HCT116 (cell line): ENCODE measurements around the gene E4F1. TPM values are rescaled to one million over a fixed set of nuclear protein-coding genes. Genes with fewer than 3 reads are reported as not detected.

Experiments used
- ATAC-seq: fragments of 200-7000 bp; cut with Tn5 transposase; 2 replicates; pipeline ENCODE4 v1.9.1; 2020; ENCODE audit warnings: mild to moderate bottlenecking, moderate library complexity
- BruUV-seq: library from RNA; stranded (reverse); fragments of 400-500 nt; replicated peaks from 2 replicates; lab custom pipeline; 2021; lab: Mats Ljungman, UMichigan
- CTCF ChIA-PET: fragments of 300-600 bp; sonication (Branson Sonifier 250); formaldehyde crosslinking; loops from one replicate; lab custom pipeline; 2021; ENCODE audit warnings: antibody characterized with exemption; lab: Charles Lee
- POLR2A ChIA-PET: fragments of 300-600, 350-600 bp; sonication (Branson Sonifier 250); formaldehyde crosslinking; loops from one replicate; lab custom pipeline; 2021; ENCODE audit warnings: antibody characterized with exemption; lab: Charles Lee
- RAD21 ChIA-PET, 2 experiments: fragments of 300-600 bp; sonication (Branson Sonifier 250); formaldehyde crosslinking; loops; one replicate each; lab custom pipeline; 2023; ENCODE audit warnings: low total read pairs in 2 of 2; ENCODE audit not compliant: uncharacterized antibody in 2 of 2, unreplicated experiment in 2 of 2, low non-redundant PET in 1 of 2; lab: Charles Lee
- DNase-seq: peaks from one replicate; pipeline ENCODE4 v3.0.0-alpha.2; 2010; ENCODE audit warnings: low read depth, low spot score
- H2AFZ ChIP-seq: fragments of 200-600 bp; shearing (Covaris generic), sonication (generic); 2 replicates; pipeline ENCODE4 v1.6.1; 2017; ENCODE audit warnings: low read depth, mixed run types, mixed read lengths, antibody characterized with exemption, low read length; ENCODE audit not compliant: poor library complexity, severe bottlenecking
- H3K27ac ChIP-seq: 2 replicates; pipeline ENCODE4 v1.5.1; 2012; ENCODE audit warnings: low read depth, low read length
- H3K27me3 ChIP-seq: fragments of 200-600 bp; sonication (generic); 2 replicates; pipeline ENCODE4 v1.6.1; 2016; ENCODE audit warnings: mixed run types, low read length, mixed read lengths; ENCODE audit not compliant: insufficient read depth
- H3K36me3 ChIP-seq, 2 experiments: fragments of 200-500 bp in 1 of 2; fragments of 200-600 bp in 1 of 2; sonication (Bioruptor generic) in 1 of 2; sonication (generic) in 1 of 2; 2 replicates each; pipeline versions ENCODE4 v1.5.1 to v1.6.1; 2014 to 2016; ENCODE audit warnings: low read length in 2 of 2, inconsistent platforms in 1 of 2, mixed read lengths in 1 of 2, mixed run types in 1 of 2; ENCODE audit not compliant: insufficient read depth in 2 of 2, control insufficient read depth in 1 of 2
- H3K4me1 ChIP-seq, 2 experiments: fragments of 200-600 bp in 1 of 2; sonication (generic) in 1 of 2; 2 replicates each; pipeline versions ENCODE4 v1.5.1 to v1.6.1; 2012 to 2017; ENCODE audit warnings: low read length in 2 of 2, inconsistent platforms in 1 of 2, mild to moderate bottlenecking in 1 of 2, mixed read lengths in 1 of 2, mixed run types in 1 of 2, moderate library complexity in 1 of 2; ENCODE audit not compliant: insufficient read depth in 2 of 2, control insufficient read depth in 1 of 2
- H3K4me2 ChIP-seq: fragments of 200-600 bp; sonication (generic); 2 replicates; pipeline ENCODE4 v1.6.1; 2017; ENCODE audit warnings: mixed run types, low read length, mixed read lengths
- H3K4me3 ChIP-seq, 2 experiments: fragments of 200-600 bp in 1 of 2; sonication (generic) in 1 of 2; replicated peaks in 1 of 2; 2 replicates each; pipeline ENCODE4 v1.5.1; 2011 to 2016; ENCODE audit warnings: low read length in 2 of 2, control low read depth in 1 of 2, low read depth in 1 of 2, mild to moderate bottlenecking in 1 of 2, mixed read lengths in 1 of 2, mixed run types in 1 of 2
- H3K79me2 ChIP-seq: fragments of 200-600 bp; sonication (generic); 2 replicates; pipeline ENCODE4 v1.6.1; 2017; ENCODE audit warnings: mild to moderate bottlenecking, mixed run types, low read length, moderate library complexity, mixed read lengths; ENCODE audit not compliant: insufficient read depth
- H3K9ac ChIP-seq: fragments of 200-600 bp; sonication (generic); 2 replicates; pipeline ENCODE4 v1.6.1; 2016; ENCODE audit warnings: low read length, mixed read lengths
- H3K9me2 ChIP-seq: fragments of 200-600 bp; sonication (generic), shearing (Covaris generic); 2 replicates; pipeline ENCODE4 v1.6.1; 2017; ENCODE audit warnings: mixed run types, mild to moderate bottlenecking, moderate library complexity; ENCODE audit not compliant: insufficient read depth
- H3K9me3 ChIP-seq, 2 experiments: fragments of 200-500 bp in 1 of 2; fragments of 200-600 bp in 1 of 2; sonication (Bioruptor generic) in 1 of 2; sonication (generic) in 1 of 2; 2 replicates each; pipeline ENCODE4 v1.6.1; 2014 to 2017; ENCODE audit warnings: low read length in 2 of 2, mixed read lengths in 2 of 2, inconsistent platforms in 1 of 2, low read depth in 1 of 2, mild to moderate bottlenecking in 1 of 2, mixed run types in 1 of 2, moderate library complexity in 1 of 2; ENCODE audit not compliant: control insufficient read depth in 1 of 2, insufficient read depth in 1 of 2
- H4K20me1 ChIP-seq: fragments of 200-600 bp; sonication (generic), shearing (Covaris generic); 2 replicates; pipeline ENCODE4 v1.6.1; 2017; ENCODE audit warnings: mixed run types, mild to moderate bottlenecking, moderate library complexity; ENCODE audit not compliant: insufficient read depth
- CEBPB ChIP-seq: IDR thresholded peaks from 2 replicates; pipeline ENCODE4 v1.6.1; 2012; ENCODE audit warnings: low read depth
- ELF1 ChIP-seq: IDR thresholded peaks from 2 replicates; pipeline ENCODE4 v1.6.1; 2012; ENCODE audit warnings: low read depth, borderline replicate concordance
- FOSL1 ChIP-seq: IDR thresholded peaks from 2 replicates; pipeline ENCODE4 v1.6.1; 2012; ENCODE audit warnings: low read depth
- SP1 ChIP-seq: IDR thresholded peaks from 2 replicates; pipeline ENCODE4 v1.6.1; 2012; ENCODE audit warnings: low read depth
- TCF7L2 ChIP-seq: IDR thresholded peaks from 2 replicates; pipeline ENCODE4 v1.7.0; 2011; ENCODE audit warnings: borderline replicate concordance, inconsistent platforms; ENCODE audit not compliant: insufficient read depth, insufficient read length; ENCODE audit errors: extremely low read depth
- ZFX ChIP-seq: fragments of 450-650 bp; IDR thresholded peaks from 2 replicates; pipeline ENCODE4 v1.6.1; 2017
- intact Hi-C: fragments of 100-400 bp; cut with micrococcal nuclease; formaldehyde crosslinking; loops from 2 replicates; pipeline ENCODE4 v1.10.0; 2022
- total RNA-seq: library from RNA; stranded (reverse); gene quantifications from one replicate; pipeline ENCODE4 v1.2.1, GENCODE V29; 2021; ENCODE audit not compliant: unreplicated experiment
- TF ChIP-seq, protein P1 (sequence below): IDR thresholded peaks from 2 replicates; pipeline ENCODE4 v1.6.1; 2012; ENCODE audit warnings: low read depth
- TF ChIP-seq, protein P2 (sequence below): IDR thresholded peaks from 2 replicates; pipeline ENCODE4 v1.6.1; 2012

Gene E4F1
- total RNA-seq, 1 experiment from 2014 or later: 40.7 TPM

GRCh38 chr16:2273484-2273883 is 50.1 kb downstream of the E4F1 start:
- BruUV-seq: no TSS peak
- TF ChIP-seq ELF1 (no peak), FOSL1 (no peak), CEBPB (no peak), ZFX (no peak), SP1 (no peak), TCF7L2 (no peak)
- TF ChIP-seq, protein P1, sequence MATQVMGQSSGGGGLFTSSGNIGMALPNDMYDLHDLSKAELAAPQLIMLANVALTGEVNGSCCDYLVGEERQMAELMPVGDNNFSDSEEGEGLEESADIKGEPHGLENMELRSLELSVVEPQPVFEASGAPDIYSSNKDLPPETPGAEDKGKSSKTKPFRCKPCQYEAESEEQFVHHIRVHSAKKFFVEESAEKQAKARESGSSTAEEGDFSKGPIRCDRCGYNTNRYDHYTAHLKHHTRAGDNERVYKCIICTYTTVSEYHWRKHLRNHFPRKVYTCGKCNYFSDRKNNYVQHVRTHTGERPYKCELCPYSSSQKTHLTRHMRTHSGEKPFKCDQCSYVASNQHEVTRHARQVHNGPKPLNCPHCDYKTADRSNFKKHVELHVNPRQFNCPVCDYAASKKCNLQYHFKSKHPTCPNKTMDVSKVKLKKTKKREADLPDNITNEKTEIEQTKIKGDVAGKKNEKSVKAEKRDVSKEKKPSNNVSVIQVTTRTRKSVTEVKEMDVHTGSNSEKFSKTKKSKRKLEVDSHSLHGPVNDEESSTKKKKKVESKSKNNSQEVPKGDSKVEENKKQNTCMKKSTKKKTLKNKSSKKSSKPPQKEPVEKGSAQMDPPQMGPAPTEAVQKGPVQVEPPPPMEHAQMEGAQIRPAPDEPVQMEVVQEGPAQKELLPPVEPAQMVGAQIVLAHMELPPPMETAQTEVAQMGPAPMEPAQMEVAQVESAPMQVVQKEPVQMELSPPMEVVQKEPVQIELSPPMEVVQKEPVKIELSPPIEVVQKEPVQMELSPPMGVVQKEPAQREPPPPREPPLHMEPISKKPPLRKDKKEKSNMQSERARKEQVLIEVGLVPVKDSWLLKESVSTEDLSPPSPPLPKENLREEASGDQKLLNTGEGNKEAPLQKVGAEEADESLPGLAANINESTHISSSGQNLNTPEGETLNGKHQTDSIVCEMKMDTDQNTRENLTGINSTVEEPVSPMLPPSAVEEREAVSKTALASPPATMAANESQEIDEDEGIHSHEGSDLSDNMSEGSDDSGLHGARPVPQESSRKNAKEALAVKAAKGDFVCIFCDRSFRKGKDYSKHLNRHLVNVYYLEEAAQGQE: no peak
- TF ChIP-seq, protein P2, sequence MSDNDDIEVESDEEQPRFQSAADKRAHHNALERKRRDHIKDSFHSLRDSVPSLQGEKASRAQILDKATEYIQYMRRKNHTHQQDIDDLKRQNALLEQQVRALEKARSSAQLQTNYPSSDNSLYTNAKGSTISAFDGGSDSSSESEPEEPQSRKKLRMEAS: no peak
- Histone ChIP-seq H3K79me2 (peaks cover 6% of the 10 kb centered on the region; the same call in 1 of the 2 replicates), H3K4me3 (no peak overlapping the region), H3K9me2 (no peaks in the 10 kb centered on the region), H3K27me3 (no peaks in the 10 kb centered on the region), H3K4me1 (peaks cover 11 to 12% of the 10 kb centered on the region in 2 experiments; a peak in 3 of 4 replicates), H3K36me3 (no peaks in the 10 kb centered on the region), H3K9ac (no peak overlapping the region), H4K20me1 (no peaks in the 10 kb centered on the region), H3K27ac (no peak overlapping the region), H3K4me2 (no peak overlapping the region), H2AFZ (no peak overlapping the region), H3K9me3 (no peaks in the 10 kb centered on the region)
- POLR2A ChIA-PET: no interaction called here
- CTCF ChIA-PET: no interaction called here
- RAD21 ChIA-PET: no interaction called here
- DNase-seq (no peak), ATAC-seq (no peak)
- intact Hi-C loops: no loop called here
